HepG2 (cell line): ENCODE measurements around the gene WDR35. TPM values are rescaled to one million over a fixed set of nuclear protein-coding genes. Genes with fewer than 3 reads are reported as not detected.

Experiments
- GATAD1 ChIP-seq: IDR thresholded peaks from 2 replicates; pipeline ENCODE4 v1.6.1; 2016; ENCODE audit warnings: missing genetic modification reagents, missing compliant biosample characterization
- MYPOP ChIP-seq: sonication (generic); formaldehyde crosslinking; IDR thresholded peaks from 2 replicates; pipeline ENCODE4 v1.8.1; 2023; ENCODE audit warnings: mild to moderate bottlenecking, moderate library complexity, missing genetic modification reagents
- NR2F2 ChIP-seq: IDR thresholded peaks from 2 replicates; pipeline ENCODE4 v1.6.1; 2012; ENCODE audit warnings: low read depth, inconsistent platforms, borderline replicate concordance
- PHF5A ChIP-seq: IDR thresholded peaks from one replicate; pipeline ENCODE4 v1.6.1; 2018; ENCODE audit warnings: low read depth, missing genetic modification reagents; ENCODE audit not compliant: unreplicated experiment
- RELA ChIP-seq: sonication (generic); formaldehyde crosslinking; IDR thresholded peaks from 2 replicates; pipeline ENCODE4 v1.4.0; 2020; ENCODE audit warnings: missing genetic modification reagents
- TFDP1 ChIP-seq: IDR thresholded peaks from 2 replicates; pipeline ENCODE4 v1.6.1; 2016; ENCODE audit warnings: missing compliant biosample characterization, missing genetic modification reagents, borderline replicate concordance
- YEATS4 ChIP-seq: sonication (generic); formaldehyde crosslinking; IDR thresholded peaks from 2 replicates; pipeline ENCODE4 v1.4.0; 2020; ENCODE audit warnings: missing genetic modification reagents, borderline replicate concordance
- ZC3H13 ChIP-seq: sonication (generic); formaldehyde crosslinking; IDR thresholded peaks from 2 replicates; pipeline ENCODE4 v1.8.1; 2023; ENCODE audit warnings: mild to moderate bottlenecking, missing genetic modification reagents, moderate library complexity
- ZNF160 ChIP-seq: sonication (generic); formaldehyde crosslinking; IDR thresholded peaks from 2 replicates; pipeline ENCODE4 v1.8.0; 2022; ENCODE audit warnings: mild to moderate bottlenecking, inconsistent platforms, missing genetic modification reagents
- ZNF225 ChIP-seq: sonication (generic); formaldehyde crosslinking; IDR thresholded peaks from 2 replicates; pipeline ENCODE4 v1.4.0; 2020; ENCODE audit warnings: mild to moderate bottlenecking, missing genetic modification reagents
- ZNF230 ChIP-seq: sonication (generic); formaldehyde crosslinking; IDR thresholded peaks from 2 replicates; pipeline ENCODE4 v1.4.0; 2020; ENCODE audit warnings: mild to moderate bottlenecking, missing genetic modification reagents
- ZNF501 ChIP-seq: sonication (generic); formaldehyde crosslinking; IDR thresholded peaks from 2 replicates; pipeline ENCODE4 v1.5.1; 2020; ENCODE audit warnings: mild to moderate bottlenecking, moderate library complexity, missing genetic modification reagents
- ZNF572 ChIP-seq: sonication (generic); formaldehyde crosslinking; IDR thresholded peaks from 2 replicates; pipeline ENCODE4 v1.5.1; 2020; ENCODE audit warnings: mild to moderate bottlenecking, missing genetic modification reagents
- ZNF615 ChIP-seq: sonication (generic); formaldehyde crosslinking; IDR thresholded peaks from 2 replicates; pipeline ENCODE4 v1.5.0; 2020; ENCODE audit warnings: mild to moderate bottlenecking, missing genetic modification reagents, borderline replicate concordance
- ZNF703 ChIP-seq: sonication (generic); formaldehyde crosslinking; IDR thresholded peaks from 2 replicates; pipeline ENCODE4 v1.5.1; 2020; ENCODE audit warnings: missing genetic modification reagents, mild to moderate bottlenecking, moderate library complexity, borderline replicate concordance
- polyA plus RNA-seq, 8 experiments: library from polyadenylated mRNA; depleted of rRNA in 3 of 8; stranded (reverse) in 7 of 8; unstranded in 1 of 8; fragments of >200 nt; fragmentation: Illumina TruSeq in 4 of 8; extraction: Trizol in 4 of 8; gene quantifications; 2 replicates each; pipeline versions ENCODE4 v1.2.1 to v1.2.3, GENCODE V29; 2011 to 2016; ENCODE audit warnings: low read depth in 4 of 8, missing spikeins in 1 of 8, mixed read lengths in 1 of 8; ENCODE audit not compliant: insufficient read depth in 1 of 8
- total RNA-seq, 5 experiments: library from RNA; depleted of rRNA; stranded (reverse); fragments of >200 nt; fragmentation: Illumina TruSeq; extraction: Trizol; gene quantifications; 2 replicates each; pipeline ENCODE4 v1.2.3, GENCODE V29; 2016; ENCODE audit warnings: low read depth in 1 of 5
- TF ChIP-seq, protein P1 (sequence below): sonication (generic); formaldehyde crosslinking; IDR thresholded peaks from 2 replicates; pipeline ENCODE4 v1.5.0; 2020; ENCODE audit warnings: mild to moderate bottlenecking, missing genetic modification reagents
- TF ChIP-seq, protein P2 (sequence below): sonication (generic); formaldehyde crosslinking; IDR thresholded peaks from 2 replicates; pipeline ENCODE4 v1.4.0; 2020; ENCODE audit warnings: missing genetic modification reagents

The WDR35 gene
- total and polyA plus RNA-seq, 2 of the 13 experiments (the other 11 are each of a cell fraction or from before 2014, with no cell fraction given), result 11.1 to 19.6 TPM

- TF ChIP-seq NR2F2 (peak; percentile 16; the same call in 1 of the 2 replicates), RELA (peak; percentile 64), PHF5A (no peak), YEATS4 (CRISPR knock-in tag) (peak; percentile 59; the same call in 1 of the 2 replicates), ZNF501 (CRISPR knock-in tag) (peak; percentile 93), GATAD1 (peak; percentile 64; the same call in 1 of the 2 replicates), TFDP1 (CRISPR knock-in tag) (no peak), ZNF615 (CRISPR knock-in tag) (0 out of 2 replicates have a peak, but pooled peaks have one; percentile 61), ZNF225 (peak; percentile 74; the same call in 1 of the 2 replicates), ZNF230 (peak; percentile 80; the same call in 1 of the 2 replicates), ZNF572 (no peak; the same call in 1 of the 2 replicates), MYPOP (peak; percentile 69; the same call in 1 of the 2 replicates), ZNF703 (CRISPR knock-in tag) (no peak), ZC3H13 (CRISPR knock-in tag) (no peak), ZNF160 (peak; percentile 38; the same call in 1 of the 2 replicates)
- TF ChIP-seq, protein P1, sequence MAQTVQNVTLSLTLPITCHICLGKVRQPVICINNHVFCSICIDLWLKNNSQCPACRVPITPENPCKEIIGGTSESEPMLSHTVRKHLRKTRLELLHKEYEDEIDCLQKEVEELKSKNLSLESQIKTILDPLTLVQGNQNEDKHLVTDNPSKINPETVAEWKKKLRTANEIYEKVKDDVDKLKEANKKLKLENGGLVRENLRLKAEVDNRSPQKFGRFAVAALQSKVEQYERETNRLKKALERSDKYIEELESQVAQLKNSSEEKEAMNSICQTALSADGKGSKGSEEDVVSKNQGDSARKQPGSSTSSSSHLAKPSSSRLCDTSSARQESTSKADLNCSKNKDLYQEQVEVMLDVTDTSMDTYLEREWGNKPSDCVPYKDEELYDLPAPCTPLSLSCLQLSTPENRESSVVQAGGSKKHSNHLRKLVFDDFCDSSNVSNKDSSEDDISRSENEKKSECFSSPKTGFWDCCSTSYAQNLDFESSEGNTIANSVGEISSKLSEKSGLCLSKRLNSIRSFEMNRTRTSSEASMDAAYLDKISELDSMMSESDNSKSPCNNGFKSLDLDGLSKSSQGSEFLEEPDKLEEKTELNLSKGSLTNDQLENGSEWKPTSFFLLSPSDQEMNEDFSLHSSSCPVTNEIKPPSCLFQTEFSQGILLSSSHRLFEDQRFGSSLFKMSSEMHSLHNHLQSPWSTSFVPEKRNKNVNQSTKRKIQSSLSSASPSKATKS, result no peak
- TF ChIP-seq, protein P2, sequence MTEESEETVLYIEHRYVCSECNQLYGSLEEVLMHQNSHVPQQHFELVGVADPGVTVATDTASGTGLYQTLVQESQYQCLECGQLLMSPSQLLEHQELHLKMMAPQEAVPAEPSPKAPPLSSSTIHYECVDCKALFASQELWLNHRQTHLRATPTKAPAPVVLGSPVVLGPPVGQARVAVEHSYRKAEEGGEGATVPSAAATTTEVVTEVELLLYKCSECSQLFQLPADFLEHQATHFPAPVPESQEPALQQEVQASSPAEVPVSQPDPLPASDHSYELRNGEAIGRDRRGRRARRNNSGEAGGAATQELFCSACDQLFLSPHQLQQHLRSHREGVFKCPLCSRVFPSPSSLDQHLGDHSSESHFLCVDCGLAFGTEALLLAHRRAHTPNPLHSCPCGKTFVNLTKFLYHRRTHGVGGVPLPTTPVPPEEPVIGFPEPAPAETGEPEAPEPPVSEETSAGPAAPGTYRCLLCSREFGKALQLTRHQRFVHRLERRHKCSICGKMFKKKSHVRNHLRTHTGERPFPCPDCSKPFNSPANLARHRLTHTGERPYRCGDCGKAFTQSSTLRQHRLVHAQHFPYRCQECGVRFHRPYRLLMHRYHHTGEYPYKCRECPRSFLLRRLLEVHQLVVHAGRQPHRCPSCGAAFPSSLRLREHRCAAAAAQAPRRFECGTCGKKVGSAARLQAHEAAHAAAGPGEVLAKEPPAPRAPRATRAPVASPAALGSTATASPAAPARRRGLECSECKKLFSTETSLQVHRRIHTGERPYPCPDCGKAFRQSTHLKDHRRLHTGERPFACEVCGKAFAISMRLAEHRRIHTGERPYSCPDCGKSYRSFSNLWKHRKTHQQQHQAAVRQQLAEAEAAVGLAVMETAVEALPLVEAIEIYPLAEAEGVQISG (CRISPR knock-in tag), result peak; percentile 55
Observed at GRCh38 chr2:19863303-19864041, 126.4 kb downstream of the WDR35 start (continued).
